ENCODE data around the gene HHAT.

Gene HHAT

GRCh38 chr1:210300923-210301614, 27.6 kb upstream of the HHAT start:
- H3K4me3 ChIP-seq (ENCODE audit: low read length): no peak overlapping the region
- TF ChIP-seq, protein P1, sequence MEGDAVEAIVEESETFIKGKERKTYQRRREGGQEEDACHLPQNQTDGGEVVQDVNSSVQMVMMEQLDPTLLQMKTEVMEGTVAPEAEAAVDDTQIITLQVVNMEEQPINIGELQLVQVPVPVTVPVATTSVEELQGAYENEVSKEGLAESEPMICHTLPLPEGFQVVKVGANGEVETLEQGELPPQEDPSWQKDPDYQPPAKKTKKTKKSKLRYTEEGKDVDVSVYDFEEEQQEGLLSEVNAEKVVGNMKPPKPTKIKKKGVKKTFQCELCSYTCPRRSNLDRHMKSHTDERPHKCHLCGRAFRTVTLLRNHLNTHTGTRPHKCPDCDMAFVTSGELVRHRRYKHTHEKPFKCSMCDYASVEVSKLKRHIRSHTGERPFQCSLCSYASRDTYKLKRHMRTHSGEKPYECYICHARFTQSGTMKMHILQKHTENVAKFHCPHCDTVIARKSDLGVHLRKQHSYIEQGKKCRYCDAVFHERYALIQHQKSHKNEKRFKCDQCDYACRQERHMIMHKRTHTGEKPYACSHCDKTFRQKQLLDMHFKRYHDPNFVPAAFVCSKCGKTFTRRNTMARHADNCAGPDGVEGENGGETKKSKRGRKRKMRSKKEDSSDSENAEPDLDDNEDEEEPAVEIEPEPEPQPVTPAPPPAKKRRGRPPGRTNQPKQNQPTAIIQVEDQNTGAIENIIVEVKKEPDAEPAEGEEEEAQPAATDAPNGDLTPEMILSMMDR (conservative IDR thresholded peaks at IDR 0.05; ENCODE audit: low read depth, low read length): no peak
- DNase-seq (ENCODE audit: low read depth): no peak

GRCh38 chr1:210301615-210302000, 27.1 kb upstream of the HHAT start:
- TF ChIP-seq, protein P1 (conservative IDR thresholded peaks at IDR 0.05; ENCODE audit: low read depth, low read length): no peak
- DNase-seq (ENCODE audit: low read depth): no peak

DNA sequence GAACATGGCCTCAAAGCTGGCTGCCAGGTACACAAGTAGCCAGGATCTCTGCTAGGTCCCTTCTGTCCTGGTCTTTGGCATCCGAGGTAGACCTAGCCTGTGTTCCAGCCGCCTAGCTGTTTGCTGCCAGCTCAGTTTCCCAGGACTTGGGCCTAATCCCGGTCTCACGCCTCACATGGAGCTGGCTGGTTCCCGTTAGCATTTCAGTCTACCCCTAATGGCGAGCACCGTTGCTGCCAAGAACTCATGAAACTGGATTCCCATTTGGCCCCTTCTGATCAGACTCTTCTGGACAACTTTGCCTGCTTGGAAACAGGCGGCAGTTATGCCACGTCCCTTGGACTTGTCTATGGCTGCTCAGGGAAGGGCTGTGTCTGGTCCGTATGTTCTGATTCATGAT, 26.2 kb upstream of the HHAT start:
- TF ChIP-seq, protein P1 (conservative IDR thresholded peaks at IDR 0.05; ENCODE audit: low read depth, low read length): no peak
- H3K4me3 ChIP-seq (ENCODE audit: low read length): no peak overlapping the region
- no peak for DNase-seq (ENCODE audit: low read depth)

More at GRCh38 chr1:210301615-210302000, 27.1 kb upstream of the HHAT start:
- no peak overlapping the region for H3K4me3 ChIP-seq (ENCODE audit: low read length)

GRCh38 chr1:210303391-210303790, 25.3 kb upstream of the HHAT start:
- TF ChIP-seq, protein P1 (conservative IDR thresholded peaks at IDR 0.05; ENCODE audit: low read depth, low read length): no peak
- no peak for DNase-seq (ENCODE audit: low read depth)
- no peak overlapping the region for H3K4me3 ChIP-seq (ENCODE audit: low read length)

DNA sequence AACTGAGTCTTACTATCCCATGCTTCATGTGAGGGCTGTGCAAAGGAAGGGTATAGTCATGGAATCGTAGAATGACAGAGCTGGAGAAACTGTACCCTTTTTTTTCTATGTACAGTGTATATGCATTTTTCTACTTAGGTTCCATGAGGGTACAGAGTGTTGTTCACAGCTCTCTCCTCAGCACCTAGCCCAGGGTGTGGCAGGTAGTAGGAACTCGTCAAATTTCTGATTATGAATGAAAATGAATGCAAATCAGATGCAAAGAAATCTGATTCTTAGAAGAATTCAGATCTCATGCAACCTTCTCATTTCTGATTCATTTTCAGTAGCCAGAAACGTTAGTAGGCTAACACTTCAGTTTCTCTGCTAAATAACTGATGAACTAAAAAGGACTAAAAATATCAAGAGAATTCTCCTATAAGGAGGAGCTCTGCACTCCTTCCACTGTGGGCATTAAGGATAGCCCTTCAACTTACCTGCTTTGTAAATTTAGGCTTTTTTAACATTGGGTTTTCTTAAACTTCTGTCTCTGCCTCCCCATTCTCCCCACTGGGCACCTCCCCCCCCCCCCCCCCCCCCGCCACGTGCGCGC, 18.0 kb upstream of the HHAT start:
- H3K4me3 ChIP-seq (ENCODE audit: low read length): no peak overlapping the region
- TF ChIP-seq, protein P1 (conservative IDR thresholded peaks at IDR 0.05; ENCODE audit: low read depth, low read length): no peak

GRCh38 chr1:210311726-210312493, 16.8 kb upstream of the HHAT start:
- TF ChIP-seq, protein P1 (conservative IDR thresholded peaks at IDR 0.05; ENCODE audit: low read depth, low read length): no peak
- DNase-seq (ENCODE audit: low read depth): no peak
- peak overlapping the region; percentile 52 for H3K4me3 ChIP-seq (ENCODE audit: low read length)

More for the DNA sequence above, 18.0 kb upstream of the HHAT start:
- no peak for DNase-seq (ENCODE audit: low read depth)

Data from retinal pigment epithelial cell (primary cell).